H9 (cell line): Measurements from ENCODE around the gene CCL21. TPM values are rescaled to one million over a fixed set of nuclear protein-coding genes. Genes with fewer than 3 reads are reported as not detected.

Experiments
- DNase-seq: peaks from one replicate; pipeline ENCODE4 v3.0.0-alpha.2; 2017
- H2AFZ ChIP-seq: one replicate; pipeline ENCODE4 v1.6.1; 2013; ENCODE audit warnings: mild to moderate bottlenecking, low read length, control low read depth, moderate library complexity
- H2AK5ac ChIP-seq: 2 replicates; pipeline ENCODE4 v1.6.1; 2013; ENCODE audit warnings: low read length, control low read depth, mixed read lengths; ENCODE audit not compliant: insufficient read length
- H2BK120ac ChIP-seq: one replicate; pipeline ENCODE4 v1.6.1; 2013; ENCODE audit warnings: low read depth, mild to moderate bottlenecking, low read length, control low read depth, inconsistent platforms; ENCODE audit not compliant: poor library complexity, severe bottlenecking
- H2BK12ac ChIP-seq: 2 replicates; pipeline ENCODE4 v1.6.1; 2013; ENCODE audit warnings: low read length, control low read depth, mixed read lengths, low read depth; ENCODE audit not compliant: insufficient read length
- H2BK15ac ChIP-seq: 2 replicates; pipeline ENCODE4 v1.6.1; 2013; ENCODE audit warnings: low read depth, low read length, control low read depth
- H2BK20ac ChIP-seq: one replicate; pipeline ENCODE4 v1.6.1; 2013; ENCODE audit warnings: low read depth, mild to moderate bottlenecking, low read length, control low read depth, inconsistent platforms; ENCODE audit not compliant: poor library complexity, severe bottlenecking
- H2BK5ac ChIP-seq: 2 replicates; pipeline ENCODE4 v1.6.1; 2013; ENCODE audit warnings: low read length, control low read depth, mixed read lengths; ENCODE audit not compliant: insufficient read length
- H3K14ac ChIP-seq: 2 replicates; pipeline ENCODE4 v1.6.1; 2013; ENCODE audit warnings: low read length, control low read depth; ENCODE audit not compliant: insufficient read depth
- H3K18ac ChIP-seq: 2 replicates; pipeline ENCODE4 v1.6.1; 2013; ENCODE audit warnings: low read depth, mild to moderate bottlenecking, mixed read lengths, low read length, control low read depth; ENCODE audit not compliant: insufficient read length
- H3K23ac ChIP-seq: 2 replicates; pipeline ENCODE4 v1.6.1; 2013; ENCODE audit warnings: low read length, control low read depth, mixed read lengths, low read depth; ENCODE audit not compliant: insufficient read length
- H3K23me2 ChIP-seq: 2 replicates; pipeline ENCODE4 v1.6.1; 2013; ENCODE audit warnings: low read depth, mild to moderate bottlenecking, mixed read lengths, low read length, control low read depth; ENCODE audit not compliant: insufficient read length, poor library complexity, severe bottlenecking
- H3K27ac ChIP-seq: 2 replicates; pipeline ENCODE4 v1.5.1; 2013; ENCODE audit warnings: low read length, control low read depth, mixed read lengths, low read depth; ENCODE audit not compliant: insufficient read length
- H3K27me3 ChIP-seq: 2 replicates; pipeline ENCODE4 v1.6.1; 2013; ENCODE audit warnings: low read length, control low read depth, inconsistent platforms; ENCODE audit not compliant: insufficient read depth
- H3K4ac ChIP-seq: 2 replicates; pipeline ENCODE4 v1.6.1; 2013; ENCODE audit warnings: low read depth, mild to moderate bottlenecking, control low read depth, inconsistent platforms, low read length, moderate library complexity
- H3K4me1 ChIP-seq: 2 replicates; pipeline ENCODE4 v1.6.1; 2013; ENCODE audit warnings: low read length, control low read depth, inconsistent platforms; ENCODE audit not compliant: insufficient read depth
- H3K4me2 ChIP-seq: 2 replicates; pipeline ENCODE4 v1.6.1; 2013; ENCODE audit warnings: low read length, control low read depth, mixed read lengths; ENCODE audit not compliant: insufficient read length, insufficient read depth
- H3K56ac ChIP-seq: 2 replicates; pipeline ENCODE4 v1.6.1; 2013; ENCODE audit warnings: low read depth, mild to moderate bottlenecking, mixed read lengths, low read length, control low read depth; ENCODE audit not compliant: insufficient read length
- H3K79me1 ChIP-seq: 2 replicates; pipeline ENCODE4 v1.6.1; 2013; ENCODE audit warnings: low read depth, mild to moderate bottlenecking, moderate library complexity, low read length, control low read depth, inconsistent platforms; ENCODE audit not compliant: insufficient read depth, poor library complexity, severe bottlenecking
- H3K79me2 ChIP-seq: 2 replicates; pipeline ENCODE4 v1.6.1; 2013; ENCODE audit warnings: low read length, control low read depth, inconsistent platforms; ENCODE audit not compliant: insufficient read depth
- H3K9ac ChIP-seq: 2 replicates; pipeline ENCODE4 v1.6.1; 2013; ENCODE audit warnings: low read length, control low read depth, mixed read lengths; ENCODE audit not compliant: insufficient read length; ENCODE audit errors: extremely low read depth
- H3K9me3 ChIP-seq: one replicate; pipeline ENCODE4 v1.6.1; 2013; ENCODE audit warnings: low read depth, low read length, inconsistent platforms; ENCODE audit not compliant: control insufficient read depth
- H3T11ph ChIP-seq: one replicate; pipeline ENCODE4 v1.6.1; 2013; ENCODE audit warnings: mild to moderate bottlenecking, low read length, control low read depth, inconsistent platforms
- H4K20me1 ChIP-seq: one replicate; pipeline ENCODE4 v1.6.1; 2013; ENCODE audit not compliant: control insufficient read depth, insufficient read length, insufficient read depth
- H4K5ac ChIP-seq: 2 replicates; pipeline ENCODE4 v1.6.1; 2013; ENCODE audit warnings: low read depth, mild to moderate bottlenecking, mixed read lengths, low read length, control low read depth; ENCODE audit not compliant: insufficient read length
- H4K8ac ChIP-seq: replicated peaks from 2 replicates; pipeline ENCODE4 v1.6.1; 2013; ENCODE audit warnings: low read length, control low read depth, mixed read lengths, low read depth; ENCODE audit not compliant: insufficient read length
- H4K91ac ChIP-seq: 2 replicates; pipeline ENCODE4 v1.6.1; 2013; ENCODE audit warnings: low read depth, mild to moderate bottlenecking, moderate library complexity, mixed read lengths, low read length, control low read depth; ENCODE audit not compliant: insufficient read length
- H3K27ac Mint-ChIP-seq, 3 experiments: 2 replicates in 2 of 3; 3 replicates in 1 of 3; pipeline ENCODE4 v1.8.0; 2020 to 2021; ENCODE audit warnings: mixed read lengths in 3 of 3, mild to moderate bottlenecking in 1 of 3, moderate library complexity in 1 of 3
- H3K27me3 Mint-ChIP-seq: 2 replicates; pipeline ENCODE4 v1.8.0; 2021; ENCODE audit warnings: low read depth, mild to moderate bottlenecking, moderate library complexity, mixed read lengths
- H3K36me3 Mint-ChIP-seq, 3 experiments: 2 replicates in 2 of 3; 3 replicates in 1 of 3; pipeline ENCODE4 v1.8.0; 2020 to 2021; ENCODE audit warnings: low read depth in 3 of 3, mixed read lengths in 3 of 3; ENCODE audit not compliant: insufficient read depth in 1 of 3
- H3K4me1 Mint-ChIP-seq, 2 experiments: 2 replicates each; pipeline ENCODE4 v1.8.0; 2020; ENCODE audit warnings: mixed read lengths in 2 of 2
- H3K4me3 Mint-ChIP-seq, 2 experiments: 2 replicates in 1 of 2; 3 replicates in 1 of 2; pipeline ENCODE4 v1.8.0; 2020 to 2021; ENCODE audit warnings: mild to moderate bottlenecking in 2 of 2, mixed read lengths in 2 of 2, moderate library complexity in 1 of 2
- H3K9me3 Mint-ChIP-seq, 2 experiments: 2 replicates in 1 of 2; 3 replicates in 1 of 2; pipeline ENCODE4 v1.8.0; 2020; ENCODE audit warnings: mild to moderate bottlenecking in 2 of 2, mixed read lengths in 2 of 2, moderate library complexity in 1 of 2
- WGBS: extraction: QIAGEN DNeasy Blood & Tissue Kit; methylation state at CpG from one replicate; pipeline ENCODE4 v1.1.7; 2013; ENCODE audit warnings: missing lambda C conversion rate, low lambda C conversion rate, mixed read lengths; ENCODE audit not compliant: insufficient read length; ENCODE audit errors: extremely low coverage; 5-methylcytosine and 5-hydroxymethylcytosine counted together
- total RNA-seq: library from RNA; stranded (reverse); gene quantifications from 2 replicates; pipeline ENCODE4 v1.2.1, GENCODE V29; 2021
- TF ChIP-seq, protein P1 (sequence below): fragments of 200-600 bp; sonication (generic); conservative IDR thresholded peaks from 3 replicates; pipeline ENCODE4 v1.8.0; 2021; ENCODE audit warnings: antibody characterized with exemption, mild to moderate bottlenecking

CCL21 gene
- total RNA-seq, 1 experiment from 2014 or later, result not detected

DNA sequence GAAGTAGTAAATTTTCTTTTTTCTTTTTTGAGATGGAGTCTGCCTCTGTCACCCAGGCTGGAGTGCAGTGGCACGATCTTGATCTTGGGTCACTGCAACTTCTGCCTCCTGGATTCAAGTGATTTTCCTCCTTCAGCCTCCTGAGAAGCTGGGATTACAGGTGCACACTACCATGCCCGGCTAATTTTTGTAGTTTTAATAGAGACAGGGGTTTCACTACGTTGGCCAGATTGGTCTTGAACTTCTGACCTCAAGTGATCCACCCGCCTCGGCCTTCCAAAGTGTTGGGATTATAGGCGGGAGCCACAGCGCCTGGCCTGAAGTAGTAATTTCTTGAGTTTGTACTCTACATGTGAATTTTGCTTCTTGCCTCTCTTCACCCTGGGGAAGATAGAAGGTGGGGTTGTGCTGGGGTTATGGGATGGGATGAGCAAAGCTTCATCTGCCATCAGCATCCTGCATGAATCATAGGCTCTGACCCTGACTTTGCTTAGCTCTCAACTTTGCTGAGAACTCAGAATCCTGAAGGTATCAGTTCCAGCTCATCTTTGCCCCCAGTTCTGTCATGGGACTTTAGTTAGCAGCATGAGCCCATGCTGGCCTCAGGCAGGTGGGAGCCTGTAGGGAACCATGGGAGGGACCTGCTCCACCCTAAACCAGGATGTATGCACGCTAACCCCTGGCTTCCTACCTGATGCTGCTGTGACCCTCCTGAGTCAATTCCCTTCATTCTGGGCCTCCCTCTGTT is 9.3 kb upstream of the CCL21 start:
- Histone ChIP-seq H4K5ac (no peak overlapping the region), H3K9me3 (no peaks in the 10 kb centered on the region), H3K4me1 (no peaks in the 10 kb centered on the region), H3K27ac (no peak overlapping the region), H3K9ac (no peak overlapping the region), H2BK5ac (no peak overlapping the region), H4K91ac (no peak overlapping the region), H2BK120ac (no peak overlapping the region), H3T11ph (no peak overlapping the region), H3K27me3 (no peaks in the 10 kb centered on the region), H3K79me2 (no peaks in the 10 kb centered on the region), H4K8ac (no peak overlapping the region), H3K4ac (no peak overlapping the region), H3K23me2 (no peaks in the 10 kb centered on the region), H3K23ac (no peak overlapping the region), H2AFZ (no peak overlapping the region), H3K18ac (no peak overlapping the region), H3K79me1 (no peaks in the 10 kb centered on the region), H3K56ac (no peak overlapping the region), H3K4me2 (no peak overlapping the region), H2BK12ac (no peak overlapping the region), H3K14ac (no peak overlapping the region), H2BK20ac (no peak overlapping the region), H2AK5ac (no peak overlapping the region), H2BK15ac (no peak overlapping the region), H4K20me1 (no peaks in the 10 kb centered on the region)
- H3K27me3 Mint-ChIP-seq, result peaks cover 13% of the 10 kb centered on the region
- no CpG with 5 or more reads among the region's 8 CpGs for WGBS
- H3K36me3 Mint-ChIP-seq, result no peaks in the 10 kb centered on the region
- DNase-seq, result no peak
- no peak overlapping the region for H3K4me3 Mint-ChIP-seq
- H3K9me3 Mint-ChIP-seq, result no peaks in the 10 kb centered on the region; a peak in 2 of 5 replicates
- H3K4me1 Mint-ChIP-seq, result no peaks in the 10 kb centered on the region
- TF ChIP-seq, protein P1, sequence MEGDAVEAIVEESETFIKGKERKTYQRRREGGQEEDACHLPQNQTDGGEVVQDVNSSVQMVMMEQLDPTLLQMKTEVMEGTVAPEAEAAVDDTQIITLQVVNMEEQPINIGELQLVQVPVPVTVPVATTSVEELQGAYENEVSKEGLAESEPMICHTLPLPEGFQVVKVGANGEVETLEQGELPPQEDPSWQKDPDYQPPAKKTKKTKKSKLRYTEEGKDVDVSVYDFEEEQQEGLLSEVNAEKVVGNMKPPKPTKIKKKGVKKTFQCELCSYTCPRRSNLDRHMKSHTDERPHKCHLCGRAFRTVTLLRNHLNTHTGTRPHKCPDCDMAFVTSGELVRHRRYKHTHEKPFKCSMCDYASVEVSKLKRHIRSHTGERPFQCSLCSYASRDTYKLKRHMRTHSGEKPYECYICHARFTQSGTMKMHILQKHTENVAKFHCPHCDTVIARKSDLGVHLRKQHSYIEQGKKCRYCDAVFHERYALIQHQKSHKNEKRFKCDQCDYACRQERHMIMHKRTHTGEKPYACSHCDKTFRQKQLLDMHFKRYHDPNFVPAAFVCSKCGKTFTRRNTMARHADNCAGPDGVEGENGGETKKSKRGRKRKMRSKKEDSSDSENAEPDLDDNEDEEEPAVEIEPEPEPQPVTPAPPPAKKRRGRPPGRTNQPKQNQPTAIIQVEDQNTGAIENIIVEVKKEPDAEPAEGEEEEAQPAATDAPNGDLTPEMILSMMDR, result no peak
- H3K27ac Mint-ChIP-seq, result no peak overlapping the region
